Activated CD8-positive, alpha-beta memory T cell treated with anti-CD3 and anti-CD28 coated beads for 48 hours (primary cell): ENCODE measurements around the gene CHRND.

Experiments used
- DNase-seq, 3 experiments: peaks; one replicate each; pipeline ENCODE4 v3.0.0-alpha.2; 2020; ENCODE audit warnings: low read depth in 2 of 3, low spot score in 2 of 3

CHRND gene

GRCh38 chr2:232487385-232488096 is 38.4 kb upstream of the CHRND start, which contains the start of gene ECEL1:
TSS of gene ECEL1 (minus strand) at chr2:232487834. CDS start at chr2:232486653, 1,181 bp downstream.
- DNase-seq, result no peak

GRCh38 chr2:232488097-232488711 is 37.8 kb upstream of the CHRND start:
- DNase-seq, result no peak

GRCh38 chr2:232488721-232489300 is 37.1 kb upstream of the CHRND start:
- DNase-seq, result no peak

- no peak for DNase-seq
Measured at GRCh38 chr2:232489516-232490220, 36.3 kb upstream of the CHRND start.

GRCh38 chr2:232490221-232491138 is 35.5 kb upstream of the CHRND start:
- no peak for DNase-seq

GRCh38 chr2:232491139-232491780 is 34.7 kb upstream of the CHRND start:
- DNase-seq, result no peak

GRCh38 chr2:232492236-232492848 is 33.6 kb upstream of the CHRND start:
- DNase-seq, result no peak

GRCh38 chr2:232492963-232493700 is 32.8 kb upstream of the CHRND start:
- DNase-seq, result no peak

GRCh38 chr2:232493701-232494474 is 32.1 kb upstream of the CHRND start:
- DNase-seq, result no peak

GRCh38 chr2:232494542-232494941 is 31.4 kb upstream of the CHRND start:
- DNase-seq, result no peak

GRCh38 chr2:232495292-232495691 is 30.7 kb upstream of the CHRND start:
- DNase-seq, result no peak

GRCh38 chr2:232496501-232497270 is 29.3 kb upstream of the CHRND start:
- DNase-seq, result no peak

GRCh38 chr2:232497348-232497747 is 28.6 kb upstream of the CHRND start:
- DNase-seq, result no peak

- no peak for DNase-seq
Measured at GRCh38 chr2:232498452-232498851, 27.5 kb upstream of the CHRND start.

GRCh38 chr2:232501331-232501771 is 24.6 kb upstream of the CHRND start:
- DNase-seq, result no peak

GRCh38 chr2:232501794-232502390 is 24.1 kb upstream of the CHRND start:
- no peak for DNase-seq

GRCh38 chr2:232502511-232502910 is 23.4 kb upstream of the CHRND start:
- no peak for DNase-seq
